Measurements from ENCODE around the gene CWC25. TPM values are rescaled to one million over a fixed set of nuclear protein-coding genes. Genes with fewer than 3 reads are reported as not detected.

Gene CWC25
- total and polyA plus RNA-seq, 2 of the 13 experiments (the other 11 are each of a cell fraction or from before 2014, with no cell fraction given): 15.6 to 22.7 TPM

DNA sequence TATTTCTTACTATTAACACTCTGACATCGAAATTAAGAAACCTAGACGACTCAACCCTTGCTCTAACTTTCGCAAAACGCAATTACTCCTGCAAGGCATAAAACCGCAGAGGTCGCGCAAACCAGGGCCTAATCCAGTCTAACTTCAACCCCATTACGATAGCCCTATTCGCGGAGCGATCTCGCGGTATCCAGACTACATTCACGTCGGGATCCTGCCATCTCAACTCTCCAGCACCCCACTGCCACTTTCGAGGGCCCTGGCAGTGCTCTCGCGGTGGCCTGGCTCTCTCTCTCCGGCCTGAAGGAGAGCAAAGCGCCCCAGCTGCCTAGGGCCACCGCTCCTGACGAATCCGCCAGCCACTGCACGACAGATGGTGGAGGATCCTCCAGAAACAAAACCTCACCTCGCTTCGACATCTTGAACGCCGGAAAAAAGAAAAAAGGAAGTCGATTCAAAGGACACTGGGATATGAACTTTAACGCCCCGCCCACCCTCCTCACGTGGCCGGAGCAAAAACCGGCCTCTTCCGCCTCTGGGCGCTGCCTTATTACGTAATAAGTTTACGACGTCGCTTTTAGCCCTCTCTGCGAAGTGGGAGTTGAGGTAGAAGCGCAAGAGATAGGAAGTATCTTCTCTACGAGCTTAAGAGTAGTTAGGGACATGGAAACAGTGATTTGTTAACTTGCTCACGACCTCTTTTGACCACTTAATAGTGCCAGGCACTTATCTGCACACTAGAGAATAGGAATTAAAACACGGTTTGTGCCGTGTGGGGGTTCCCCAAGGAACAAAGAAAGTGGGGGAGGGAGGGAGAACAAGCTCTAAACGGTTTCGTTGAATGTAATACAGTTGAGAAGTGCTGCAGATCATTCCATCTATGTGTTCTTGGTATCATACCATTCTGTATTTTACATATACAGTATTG, 28.4 kb upstream of the CWC25 start, which contains the start of gene RPL23 (continued):
- TF ChIP-seq, protein P1, sequence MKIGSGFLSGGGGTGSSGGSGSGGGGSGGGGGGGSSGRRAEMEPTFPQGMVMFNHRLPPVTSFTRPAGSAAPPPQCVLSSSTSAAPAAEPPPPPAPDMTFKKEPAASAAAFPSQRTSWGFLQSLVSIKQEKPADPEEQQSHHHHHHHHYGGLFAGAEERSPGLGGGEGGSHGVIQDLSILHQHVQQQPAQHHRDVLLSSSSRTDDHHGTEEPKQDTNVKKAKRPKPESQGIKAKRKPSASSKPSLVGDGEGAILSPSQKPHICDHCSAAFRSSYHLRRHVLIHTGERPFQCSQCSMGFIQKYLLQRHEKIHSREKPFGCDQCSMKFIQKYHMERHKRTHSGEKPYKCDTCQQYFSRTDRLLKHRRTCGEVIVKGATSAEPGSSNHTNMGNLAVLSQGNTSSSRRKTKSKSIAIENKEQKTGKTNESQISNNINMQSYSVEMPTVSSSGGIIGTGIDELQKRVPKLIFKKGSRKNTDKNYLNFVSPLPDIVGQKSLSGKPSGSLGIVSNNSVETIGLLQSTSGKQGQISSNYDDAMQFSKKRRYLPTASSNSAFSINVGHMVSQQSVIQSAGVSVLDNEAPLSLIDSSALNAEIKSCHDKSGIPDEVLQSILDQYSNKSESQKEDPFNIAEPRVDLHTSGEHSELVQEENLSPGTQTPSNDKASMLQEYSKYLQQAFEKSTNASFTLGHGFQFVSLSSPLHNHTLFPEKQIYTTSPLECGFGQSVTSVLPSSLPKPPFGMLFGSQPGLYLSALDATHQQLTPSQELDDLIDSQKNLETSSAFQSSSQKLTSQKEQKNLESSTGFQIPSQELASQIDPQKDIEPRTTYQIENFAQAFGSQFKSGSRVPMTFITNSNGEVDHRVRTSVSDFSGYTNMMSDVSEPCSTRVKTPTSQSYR (CRISPR knock-in tag; IDR thresholded peaks at IDR 0.05; ENCODE audit: borderline replicate concordance): peak; percentile 81
- TF ChIP-seq ZNF329 (CRISPR knock-in tag; IDR thresholded peaks at IDR 0.05; ENCODE audit: low read depth) (no peak), IKZF4 (CRISPR knock-in tag; IDR thresholded peaks at IDR 0.05; ENCODE audit: borderline replicate concordance, low read depth, not compliant biosample characterization) (peak; percentile 97), MTF1 (CRISPR knock-in tag; IDR thresholded peaks at IDR 0.05) (peak; percentile 86; the same call in 1 of the 2 replicates), CBFB (CRISPR knock-in tag; IDR thresholded peaks at IDR 0.05) (peak; percentile 92; the same call in 1 of the 2 replicates), ZSCAN30 (CRISPR knock-in tag; IDR thresholded peaks at IDR 0.05) (peak; percentile 94), ZZZ3 (CRISPR knock-in tag; IDR thresholded peaks at IDR 0.05; ENCODE audit: borderline replicate concordance) (peak; percentile 100), ZNF382 (CRISPR knock-in tag; IDR thresholded peaks at IDR 0.05; ENCODE audit: borderline replicate concordance) (no peak), NFKB2 (CRISPR knock-in tag; IDR thresholded peaks at IDR 0.05; ENCODE audit: borderline replicate concordance) (peak; percentile 99), PAF1 (CRISPR knock-in tag; IDR thresholded peaks at IDR 0.05) (no peak), SUZ12 (IDR thresholded peaks at IDR 0.05; ENCODE audit: low read depth, low read length) (no peak), MAFF (IDR thresholded peaks at IDR 0.05; ENCODE audit: low read depth, low read length) (no peak), GATA4 (IDR thresholded peaks at IDR 0.05; ENCODE audit: borderline replicate concordance, low read depth) (peak; percentile 47; the same call in 1 of the 2 replicates), SIN3A (IDR thresholded peaks at IDR 0.05; ENCODE audit: borderline replicate concordance, low read depth, low read length) (peak; percentile 92), ZMYM3 (CRISPR knock-in tag; IDR thresholded peaks at IDR 0.05) (peak; percentile 64; the same call in 1 of the 2 replicates), ZNF580 (CRISPR knock-in tag; IDR thresholded peaks at IDR 0.05; ENCODE audit: borderline replicate concordance, low read depth) (peak; percentile 98)
- TF ChIP-seq, protein P2, sequence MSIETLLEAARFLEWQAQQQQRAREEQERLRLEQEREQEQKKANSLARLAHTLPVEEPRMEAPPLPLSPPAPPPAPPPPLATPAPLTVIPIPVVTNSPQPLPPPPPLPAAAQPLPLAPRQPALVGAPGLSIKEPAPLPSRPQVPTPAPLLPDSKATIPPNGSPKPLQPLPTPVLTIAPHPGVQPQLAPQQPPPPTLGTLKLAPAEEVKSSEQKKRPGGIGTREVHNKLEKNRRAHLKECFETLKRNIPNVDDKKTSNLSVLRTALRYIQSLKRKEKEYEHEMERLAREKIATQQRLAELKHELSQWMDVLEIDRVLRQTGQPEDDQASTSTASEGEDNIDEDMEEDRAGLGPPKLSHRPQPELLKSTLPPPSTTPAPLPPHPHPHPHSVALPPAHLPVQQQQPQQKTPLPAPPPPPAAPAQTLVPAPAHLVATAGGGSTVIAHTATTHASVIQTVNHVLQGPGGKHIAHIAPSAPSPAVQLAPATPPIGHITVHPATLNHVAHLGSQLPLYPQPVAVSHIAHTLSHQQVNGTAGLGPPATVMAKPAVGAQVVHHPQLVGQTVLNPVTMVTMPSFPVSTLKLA (IDR thresholded peaks at IDR 0.05): peak; percentile 87
- TF ChIP-seq, protein P3, sequence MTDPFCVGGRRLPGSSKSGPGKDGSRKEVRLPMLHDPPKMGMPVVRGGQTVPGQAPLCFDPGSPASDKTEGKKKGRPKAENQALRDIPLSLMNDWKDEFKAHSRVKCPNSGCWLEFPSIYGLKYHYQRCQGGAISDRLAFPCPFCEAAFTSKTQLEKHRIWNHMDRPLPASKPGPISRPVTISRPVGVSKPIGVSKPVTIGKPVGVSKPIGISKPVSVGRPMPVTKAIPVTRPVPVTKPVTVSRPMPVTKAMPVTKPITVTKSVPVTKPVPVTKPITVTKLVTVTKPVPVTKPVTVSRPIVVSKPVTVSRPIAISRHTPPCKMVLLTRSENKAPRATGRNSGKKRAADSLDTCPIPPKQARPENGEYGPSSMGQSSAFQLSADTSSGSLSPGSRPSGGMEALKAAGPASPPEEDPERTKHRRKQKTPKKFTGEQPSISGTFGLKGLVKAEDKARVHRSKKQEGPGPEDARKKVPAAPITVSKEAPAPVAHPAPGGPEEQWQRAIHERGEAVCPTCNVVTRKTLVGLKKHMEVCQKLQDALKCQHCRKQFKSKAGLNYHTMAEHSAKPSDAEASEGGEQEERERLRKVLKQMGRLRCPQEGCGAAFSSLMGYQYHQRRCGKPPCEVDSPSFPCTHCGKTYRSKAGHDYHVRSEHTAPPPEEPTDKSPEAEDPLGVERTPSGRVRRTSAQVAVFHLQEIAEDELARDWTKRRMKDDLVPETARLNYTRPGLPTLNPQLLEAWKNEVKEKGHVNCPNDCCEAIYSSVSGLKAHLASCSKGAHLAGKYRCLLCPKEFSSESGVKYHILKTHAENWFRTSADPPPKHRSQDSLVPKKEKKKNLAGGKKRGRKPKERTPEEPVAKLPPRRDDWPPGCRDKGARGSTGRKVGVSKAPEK (CRISPR knock-in tag; IDR thresholded peaks at IDR 0.05; ENCODE audit: borderline replicate concordance): peak; percentile 6; the same call in 1 of the 2 replicates
- TF ChIP-seq, protein P4, sequence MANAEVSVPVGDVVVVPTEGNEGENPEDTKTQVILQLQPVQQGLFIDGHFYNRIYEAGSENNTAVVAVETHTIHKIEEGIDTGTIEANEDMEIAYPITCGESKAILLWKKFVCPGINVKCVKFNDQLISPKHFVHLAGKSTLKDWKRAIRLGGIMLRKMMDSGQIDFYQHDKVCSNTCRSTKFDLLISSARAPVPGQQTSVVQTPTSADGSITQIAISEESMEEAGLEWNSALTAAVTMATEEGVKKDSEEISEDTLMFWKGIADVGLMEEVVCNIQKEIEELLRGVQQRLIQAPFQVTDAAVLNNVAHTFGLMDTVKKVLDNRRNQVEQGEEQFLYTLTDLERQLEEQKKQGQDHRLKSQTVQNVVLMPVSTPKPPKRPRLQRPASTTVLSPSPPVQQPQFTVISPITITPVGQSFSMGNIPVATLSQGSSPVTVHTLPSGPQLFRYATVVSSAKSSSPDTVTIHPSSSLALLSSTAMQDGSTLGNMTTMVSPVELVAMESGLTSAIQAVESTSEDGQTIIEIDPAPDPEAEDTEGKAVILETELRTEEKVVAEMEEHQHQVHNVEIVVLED (CRISPR knock-in tag; IDR thresholded peaks at IDR 0.05; ENCODE audit: borderline replicate concordance): peak; percentile 85; the same call in 1 of the 2 replicates

All from HepG2 (cell line).